Measurements from ENCODE around the gene AGFG2.
A peak's percentile ranks its signal among the peaks of the same experiment; 100 is the strongest.
"Not testable (repeated sequence)": the region's sequence is repeated elsewhere in the genome, so short reads cannot be mapped to it uniquely, and the experiment has no call there.

Gene AGFG2

DNA sequence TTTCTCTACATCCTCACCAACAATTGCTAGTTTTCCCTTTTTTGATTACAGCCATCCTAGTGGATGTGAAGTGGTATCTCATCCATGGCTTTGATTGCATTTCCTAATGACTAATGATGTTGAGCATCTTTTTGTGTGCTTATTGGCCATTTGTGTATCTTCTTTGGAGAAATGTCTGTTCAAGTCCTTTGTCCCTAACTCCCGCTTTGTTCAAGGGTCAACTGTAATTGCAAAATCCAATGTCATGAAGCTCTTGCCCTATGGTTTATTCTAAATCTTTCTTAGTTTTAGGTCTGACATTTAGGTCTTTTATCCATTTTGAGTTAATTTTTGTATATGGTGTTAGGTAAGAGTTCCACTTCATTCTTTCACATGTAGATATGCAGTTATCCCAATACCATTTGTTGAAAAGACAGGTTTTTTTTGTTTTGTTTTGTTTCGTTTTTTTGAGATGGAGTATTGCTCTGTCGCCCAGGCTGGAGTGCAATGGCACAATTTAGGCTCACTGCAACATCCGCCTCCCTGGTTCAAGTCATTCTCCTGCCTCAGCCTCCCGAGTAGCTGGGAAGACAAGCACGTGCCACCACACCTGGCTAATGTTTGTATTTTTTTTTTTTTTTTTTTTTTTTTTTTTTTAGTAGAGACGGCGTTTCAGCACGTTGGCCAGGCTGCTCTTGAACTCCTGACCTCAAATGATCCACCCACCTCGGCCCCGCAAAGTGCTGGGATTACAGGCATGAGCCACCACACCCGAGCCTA, 10.7 kb upstream of the AGFG2 start:
- H3K4me3 ChIP-seq (ENCODE audit: low read depth, low read length): not testable (repeated sequence)

DNA sequence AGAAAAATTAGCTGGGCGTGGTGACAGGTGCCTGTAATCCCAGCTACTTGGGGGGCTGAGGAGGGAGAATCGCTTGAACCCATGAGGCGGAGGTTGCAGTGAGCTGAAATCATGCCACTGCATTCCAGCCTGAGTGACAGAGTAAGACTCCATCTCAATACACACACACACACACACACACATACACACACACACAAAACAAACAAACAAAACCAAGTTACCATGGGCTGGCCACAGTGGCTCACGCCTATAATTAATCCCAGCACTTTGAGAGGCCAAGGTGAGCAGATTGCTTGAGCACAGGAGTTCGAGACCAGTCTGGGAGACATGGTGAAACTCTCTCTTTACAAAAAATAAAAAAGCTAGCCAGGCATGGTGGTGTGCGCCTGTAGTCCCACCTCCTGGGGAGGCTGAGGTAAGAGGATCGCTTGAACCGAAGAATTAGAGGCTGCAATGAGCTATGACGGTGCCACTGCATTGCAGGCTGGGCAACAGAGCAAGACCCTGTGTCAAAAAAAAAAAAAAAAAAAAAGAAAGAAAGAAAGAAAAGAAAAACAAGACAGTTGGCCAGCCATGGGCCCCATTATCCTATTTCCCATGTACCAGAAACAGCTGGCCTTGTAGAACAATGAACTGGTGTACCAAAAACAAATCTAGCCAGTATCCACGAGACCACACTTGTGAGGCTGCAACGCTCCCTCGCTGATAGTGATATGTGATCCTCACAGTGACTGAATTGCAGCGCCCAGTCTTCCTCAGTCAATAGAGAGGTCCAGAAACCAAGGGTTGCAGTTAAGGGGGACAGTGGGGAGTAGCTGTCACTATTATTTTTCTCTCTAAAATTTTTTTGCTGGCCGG, 6.6 kb upstream of the AGFG2 start:
- TF ChIP-seq, protein P1, sequence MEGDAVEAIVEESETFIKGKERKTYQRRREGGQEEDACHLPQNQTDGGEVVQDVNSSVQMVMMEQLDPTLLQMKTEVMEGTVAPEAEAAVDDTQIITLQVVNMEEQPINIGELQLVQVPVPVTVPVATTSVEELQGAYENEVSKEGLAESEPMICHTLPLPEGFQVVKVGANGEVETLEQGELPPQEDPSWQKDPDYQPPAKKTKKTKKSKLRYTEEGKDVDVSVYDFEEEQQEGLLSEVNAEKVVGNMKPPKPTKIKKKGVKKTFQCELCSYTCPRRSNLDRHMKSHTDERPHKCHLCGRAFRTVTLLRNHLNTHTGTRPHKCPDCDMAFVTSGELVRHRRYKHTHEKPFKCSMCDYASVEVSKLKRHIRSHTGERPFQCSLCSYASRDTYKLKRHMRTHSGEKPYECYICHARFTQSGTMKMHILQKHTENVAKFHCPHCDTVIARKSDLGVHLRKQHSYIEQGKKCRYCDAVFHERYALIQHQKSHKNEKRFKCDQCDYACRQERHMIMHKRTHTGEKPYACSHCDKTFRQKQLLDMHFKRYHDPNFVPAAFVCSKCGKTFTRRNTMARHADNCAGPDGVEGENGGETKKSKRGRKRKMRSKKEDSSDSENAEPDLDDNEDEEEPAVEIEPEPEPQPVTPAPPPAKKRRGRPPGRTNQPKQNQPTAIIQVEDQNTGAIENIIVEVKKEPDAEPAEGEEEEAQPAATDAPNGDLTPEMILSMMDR (IDR thresholded peaks at IDR 0.05; ENCODE audit: borderline replicate concordance, insufficient read depth, low read depth, low read length): no peak

GRCh38 chr7:100535982-100536381, 3.0 kb upstream of the AGFG2 start:
- not testable (repeated sequence) for H3K4me3 ChIP-seq (ENCODE audit: low read depth, low read length)

More for the DNA sequence above, 6.6 kb upstream of the AGFG2 start:
- no peak overlapping the region for H3K4me3 ChIP-seq (ENCODE audit: low read depth, low read length)

DNA sequence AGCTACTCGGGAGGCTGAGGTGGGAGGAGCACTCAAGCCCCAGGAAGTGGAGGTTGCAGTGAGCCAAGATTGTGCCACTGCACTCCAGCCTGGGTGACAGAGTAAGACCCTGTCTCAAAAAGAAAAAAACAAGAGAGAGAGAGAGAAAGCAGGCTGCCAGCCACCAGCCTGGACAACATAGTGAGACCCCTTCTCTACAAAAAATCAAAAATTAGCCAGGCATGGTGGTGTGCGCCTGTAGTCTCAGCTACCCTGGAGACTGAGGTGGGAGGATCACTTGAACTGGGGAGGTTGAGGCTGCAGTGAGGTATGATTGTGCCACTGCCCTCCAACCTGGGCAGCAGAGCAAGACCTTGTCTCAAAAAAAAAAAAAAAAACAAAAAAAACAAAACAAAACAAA, 2.3 kb upstream of the AGFG2 start:
- not testable (repeated sequence) for H3K4me3 ChIP-seq (ENCODE audit: low read depth, low read length)

DNA sequence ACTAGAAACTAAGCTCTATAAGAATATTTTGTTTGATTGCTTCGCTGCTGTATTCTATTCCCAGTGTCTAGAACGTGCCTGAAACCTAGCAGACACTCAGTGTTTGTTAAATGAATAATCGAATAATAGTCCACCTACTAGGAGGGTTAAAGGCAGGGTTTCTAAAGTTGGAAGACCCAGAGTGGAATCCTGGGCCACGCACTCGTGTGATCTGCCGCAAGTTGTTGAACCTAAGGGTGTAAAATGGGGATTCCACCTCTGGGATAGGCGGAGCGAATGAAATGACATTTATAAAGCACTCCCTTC, 702 bp upstream of the AGFG2 start:
- TF ChIP-seq, protein P1 (IDR thresholded peaks at IDR 0.05; ENCODE audit: borderline replicate concordance, insufficient read depth, low read depth, low read length): no peak
- H3K4me3 ChIP-seq (ENCODE audit: low read depth, low read length): peak overlapping the region; percentile 38

GRCh38 chr7:100539436-100540006, 518 bp downstream of the AGFG2 start:
- TF ChIP-seq, protein P1 (IDR thresholded peaks at IDR 0.05; ENCODE audit: borderline replicate concordance, insufficient read depth, low read depth, low read length): no peak

GRCh38 chr7:100540073-100540723, 1.2 kb downstream of the AGFG2 start:
- peak overlapping the region; percentile 91 for H3K4me3 ChIP-seq (ENCODE audit: low read depth, low read length)
- TF ChIP-seq, protein P1 (IDR thresholded peaks at IDR 0.05; ENCODE audit: borderline replicate concordance, insufficient read depth, low read depth, low read length): no peak

More at GRCh38 chr7:100539436-100540006, 518 bp downstream of the AGFG2 start:
- H3K4me3 ChIP-seq (ENCODE audit: low read depth, low read length): peak overlapping the region; percentile 91

DNA sequence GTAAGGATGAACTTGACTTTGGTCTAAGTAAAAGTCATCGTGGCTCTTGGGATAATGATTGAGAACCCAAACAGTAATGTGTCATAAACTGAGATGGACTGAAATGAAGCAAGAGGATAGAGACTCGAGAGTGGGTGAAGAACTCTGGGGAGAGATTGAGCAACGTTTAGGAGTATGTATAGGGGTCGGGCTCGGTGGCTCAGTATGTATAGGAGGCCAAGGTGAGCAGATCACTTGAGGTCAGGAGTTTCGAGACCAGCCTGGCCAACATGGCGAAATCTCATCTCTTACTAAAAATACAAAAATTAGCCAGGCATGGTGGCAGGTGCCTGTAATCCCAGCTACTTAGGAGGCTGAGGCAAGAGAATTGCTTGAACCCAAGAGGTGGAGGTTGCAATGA, 2.3 kb downstream of the AGFG2 start:
- not testable (repeated sequence) for H3K4me3 ChIP-seq (ENCODE audit: low read depth, low read length)

- TF ChIP-seq, protein P1 (IDR thresholded peaks at IDR 0.05; ENCODE audit: borderline replicate concordance, insufficient read depth, low read depth, low read length): no peak
- H3K4me3 ChIP-seq (ENCODE audit: low read depth, low read length): no peak overlapping the region
Measured at GRCh38 chr7:100543586-100543985, 4.6 kb downstream of the AGFG2 start.
